Panc1 (cell line): ENCODE results near the gene SORT1. TPM values are rescaled to one million over a fixed set of nuclear protein-coding genes. Genes with fewer than 3 reads are reported as not detected.

Experiments used
- ATAC-seq: fragments of 200-7000 bp; cut with Tn5 transposase; 2 replicates; pipeline ENCODE4 v1.9.1; 2020; ENCODE audit warnings: mild to moderate bottlenecking, moderate library complexity
- BruUV-seq: library from RNA; stranded (reverse); fragments of 400-500 nt; replicated peaks from 2 replicates; lab custom pipeline; 2021; lab: Mats Ljungman, UMichigan
- CTCF ChIA-PET: fragments of 300-600 bp; sonication (Branson Sonifier 250); formaldehyde crosslinking; loops from one replicate; lab custom pipeline; 2022; ENCODE audit warnings: antibody characterized with exemption; lab: Charles Lee
- POLR2A ChIA-PET: fragments of 300-600 bp; sonication (Branson Sonifier 250); formaldehyde crosslinking; loops from one replicate; lab custom pipeline; 2022; ENCODE audit warnings: antibody characterized with exemption; lab: Charles Lee
- DNase-seq: peaks from one replicate; pipeline ENCODE4 v3.0.0-alpha.2; 2010; ENCODE audit warnings: low read depth, low spot score
- H3K27ac ChIP-seq: 2 replicates; pipeline ENCODE4 v1.5.1; 2011; ENCODE audit warnings: mild to moderate bottlenecking, low read length, inconsistent platforms
- H3K27me3 ChIP-seq: fragments of 200-500 bp; sonication (Bioruptor generic); 2 replicates; pipeline ENCODE4 v1.6.0; 2014; ENCODE audit warnings: low read length, inconsistent platforms; ENCODE audit not compliant: control insufficient read depth, insufficient read depth
- H3K36me3 ChIP-seq: fragments of 200-500 bp; sonication (Bioruptor generic); 2 replicates; pipeline ENCODE4 v1.5.1; 2014; ENCODE audit warnings: inconsistent platforms, mild to moderate bottlenecking, low read length, moderate library complexity; ENCODE audit not compliant: control insufficient read depth, insufficient read depth
- H3K4me1 ChIP-seq: 2 replicates; pipeline ENCODE4 v1.5.1; 2011; ENCODE audit warnings: inconsistent platforms, mild to moderate bottlenecking, low read length, moderate library complexity; ENCODE audit not compliant: control insufficient read depth, insufficient read depth
- H3K4me3 ChIP-seq, 2 experiments: 2 replicates each; pipeline ENCODE4 v1.5.1; 2011 to 2012; ENCODE audit warnings: low read depth in 2 of 2, low read length in 2 of 2, mild to moderate bottlenecking in 2 of 2, inconsistent platforms in 1 of 2, moderate library complexity in 1 of 2
- H3K9me3 ChIP-seq: fragments of 200-500 bp; sonication (Bioruptor generic); 2 replicates; pipeline ENCODE4 v1.5.1; 2014; ENCODE audit warnings: low read depth, mild to moderate bottlenecking, inconsistent platforms, low read length, moderate library complexity; ENCODE audit not compliant: control insufficient read depth, insufficient read depth
- POLR2AphosphoS5 ChIP-seq: IDR thresholded peaks from 2 replicates; pipeline ENCODE4 v1.6.1; 2012; ENCODE audit warnings: mild to moderate bottlenecking, low read depth, low read length, moderate library complexity
- SIN3A ChIP-seq: IDR thresholded peaks from 2 replicates; pipeline ENCODE4 v1.6.1; 2012; ENCODE audit warnings: low read depth, mild to moderate bottlenecking, low read length, moderate library complexity, borderline replicate concordance; ENCODE audit not compliant: insufficient read depth
- TCF7L2 ChIP-seq: IDR thresholded peaks from 2 replicates; pipeline ENCODE4 v1.6.1; 2011; ENCODE audit warnings: mild to moderate bottlenecking, low read depth, low read length, inconsistent platforms
- in situ Hi-C: cut with HindIII; loops from 2 replicates; pipeline ENCODE4 v1.10.0; 2016; ENCODE audit warnings: low sequenced_read_pairs, low pct_unique_long_range_greater_than_20kb
- intact Hi-C: fragments of 100-400 bp; cut with micrococcal nuclease; formaldehyde crosslinking; loops from one replicate; pipeline ENCODE4 v1.10.0; 2022; ENCODE audit not compliant: unreplicated experiment
- total RNA-seq: library from RNA; stranded (reverse); gene quantifications from one replicate; pipeline ENCODE4 v1.2.1, GENCODE V29; 2021; ENCODE audit not compliant: unreplicated experiment
- TF ChIP-seq, protein P1 (sequence below): fragments of 450-650 bp; IDR thresholded peaks from 2 replicates; pipeline ENCODE4 v1.5.1; 2017; ENCODE audit warnings: mild to moderate bottlenecking
- TF ChIP-seq, protein P2 (sequence below), 2 experiments: IDR thresholded peaks; 2 replicates each; pipeline ENCODE4 v1.6.1; 2011 to 2012; ENCODE audit warnings: low read depth in 2 of 2, control low read depth in 1 of 2, low read length in 1 of 2, mild to moderate bottlenecking in 1 of 2, moderate library complexity in 1 of 2; ENCODE audit not compliant: insufficient read depth in 1 of 2

SORT1 gene
- total RNA-seq, 1 experiment from 2014 or later: 25.1 TPM

DNA sequence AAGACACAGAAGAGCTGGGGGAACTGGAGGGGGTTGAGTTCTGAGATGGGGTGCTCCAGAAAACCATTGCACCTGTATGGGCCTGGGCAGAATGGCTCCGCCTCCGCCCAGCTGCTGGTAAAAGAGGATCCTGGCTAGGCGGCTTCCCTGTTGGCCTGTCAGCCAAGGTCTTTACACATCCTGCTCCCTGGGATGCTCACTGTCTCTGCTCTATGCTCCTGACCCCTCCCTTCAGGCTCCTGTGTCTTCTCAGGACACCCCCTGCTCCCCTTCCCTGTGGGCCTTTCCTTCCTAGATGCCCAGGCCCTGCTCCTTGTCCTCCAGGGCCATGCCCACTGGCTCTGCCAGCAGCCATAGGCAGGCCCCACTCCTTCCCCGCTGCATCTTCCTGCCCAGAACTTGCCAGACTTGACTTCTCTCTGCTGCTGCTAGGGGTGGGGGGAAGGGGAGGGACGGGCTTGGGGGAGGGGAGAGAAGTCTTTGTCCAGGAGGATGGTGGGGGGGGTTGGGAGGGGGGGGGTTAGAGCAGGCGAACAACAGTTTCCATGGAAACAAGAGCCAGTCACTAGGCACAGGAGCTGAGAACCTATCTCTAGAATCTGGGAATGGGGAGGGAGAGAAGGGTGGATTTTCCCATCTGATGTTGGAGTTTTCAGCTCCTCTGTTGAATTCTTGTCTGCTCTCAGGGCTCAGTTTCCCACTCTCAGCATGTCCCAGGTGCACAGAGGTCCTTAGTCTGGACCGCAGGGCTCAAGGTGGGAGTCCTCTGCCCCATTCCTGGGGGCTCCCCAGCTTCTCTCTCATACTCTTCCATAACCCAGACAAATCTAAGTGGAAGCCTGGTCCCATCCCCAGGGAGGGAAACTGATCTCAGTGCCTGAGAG, 137.8 kb downstream of the SORT1 start:
- Histone ChIP-seq H3K4me1 (no peaks in the 10 kb centered on the region), H3K27ac (no peak overlapping the region), H3K9me3 (no peaks in the 10 kb centered on the region), H3K27me3 (no peaks in the 10 kb centered on the region), H3K4me3 (no peak overlapping the region), H3K36me3 (no peaks in the 10 kb centered on the region)
- ChIA-PET POLR2A (no interaction called here), CTCF (no interaction called here)
- in situ Hi-C loops (no loop called here), intact Hi-C loops (loop anchor here (5.0 kb wide), 1 partner anchor 137 kb away; the partner anchor contains the start of gene SORT1)
- TF ChIP-seq POLR2AphosphoS5 (no peak), TCF7L2 (no peak), SIN3A (no peak)
- TF ChIP-seq, protein P1, sequence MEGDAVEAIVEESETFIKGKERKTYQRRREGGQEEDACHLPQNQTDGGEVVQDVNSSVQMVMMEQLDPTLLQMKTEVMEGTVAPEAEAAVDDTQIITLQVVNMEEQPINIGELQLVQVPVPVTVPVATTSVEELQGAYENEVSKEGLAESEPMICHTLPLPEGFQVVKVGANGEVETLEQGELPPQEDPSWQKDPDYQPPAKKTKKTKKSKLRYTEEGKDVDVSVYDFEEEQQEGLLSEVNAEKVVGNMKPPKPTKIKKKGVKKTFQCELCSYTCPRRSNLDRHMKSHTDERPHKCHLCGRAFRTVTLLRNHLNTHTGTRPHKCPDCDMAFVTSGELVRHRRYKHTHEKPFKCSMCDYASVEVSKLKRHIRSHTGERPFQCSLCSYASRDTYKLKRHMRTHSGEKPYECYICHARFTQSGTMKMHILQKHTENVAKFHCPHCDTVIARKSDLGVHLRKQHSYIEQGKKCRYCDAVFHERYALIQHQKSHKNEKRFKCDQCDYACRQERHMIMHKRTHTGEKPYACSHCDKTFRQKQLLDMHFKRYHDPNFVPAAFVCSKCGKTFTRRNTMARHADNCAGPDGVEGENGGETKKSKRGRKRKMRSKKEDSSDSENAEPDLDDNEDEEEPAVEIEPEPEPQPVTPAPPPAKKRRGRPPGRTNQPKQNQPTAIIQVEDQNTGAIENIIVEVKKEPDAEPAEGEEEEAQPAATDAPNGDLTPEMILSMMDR: no peak
- TF ChIP-seq, protein P2, sequence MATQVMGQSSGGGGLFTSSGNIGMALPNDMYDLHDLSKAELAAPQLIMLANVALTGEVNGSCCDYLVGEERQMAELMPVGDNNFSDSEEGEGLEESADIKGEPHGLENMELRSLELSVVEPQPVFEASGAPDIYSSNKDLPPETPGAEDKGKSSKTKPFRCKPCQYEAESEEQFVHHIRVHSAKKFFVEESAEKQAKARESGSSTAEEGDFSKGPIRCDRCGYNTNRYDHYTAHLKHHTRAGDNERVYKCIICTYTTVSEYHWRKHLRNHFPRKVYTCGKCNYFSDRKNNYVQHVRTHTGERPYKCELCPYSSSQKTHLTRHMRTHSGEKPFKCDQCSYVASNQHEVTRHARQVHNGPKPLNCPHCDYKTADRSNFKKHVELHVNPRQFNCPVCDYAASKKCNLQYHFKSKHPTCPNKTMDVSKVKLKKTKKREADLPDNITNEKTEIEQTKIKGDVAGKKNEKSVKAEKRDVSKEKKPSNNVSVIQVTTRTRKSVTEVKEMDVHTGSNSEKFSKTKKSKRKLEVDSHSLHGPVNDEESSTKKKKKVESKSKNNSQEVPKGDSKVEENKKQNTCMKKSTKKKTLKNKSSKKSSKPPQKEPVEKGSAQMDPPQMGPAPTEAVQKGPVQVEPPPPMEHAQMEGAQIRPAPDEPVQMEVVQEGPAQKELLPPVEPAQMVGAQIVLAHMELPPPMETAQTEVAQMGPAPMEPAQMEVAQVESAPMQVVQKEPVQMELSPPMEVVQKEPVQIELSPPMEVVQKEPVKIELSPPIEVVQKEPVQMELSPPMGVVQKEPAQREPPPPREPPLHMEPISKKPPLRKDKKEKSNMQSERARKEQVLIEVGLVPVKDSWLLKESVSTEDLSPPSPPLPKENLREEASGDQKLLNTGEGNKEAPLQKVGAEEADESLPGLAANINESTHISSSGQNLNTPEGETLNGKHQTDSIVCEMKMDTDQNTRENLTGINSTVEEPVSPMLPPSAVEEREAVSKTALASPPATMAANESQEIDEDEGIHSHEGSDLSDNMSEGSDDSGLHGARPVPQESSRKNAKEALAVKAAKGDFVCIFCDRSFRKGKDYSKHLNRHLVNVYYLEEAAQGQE (IDR thresholded peaks at IDR 0.05; ENCODE audit: insufficient read depth in 1 of 2, low read depth in 2 of 2, low read length in 1 of 2): no peak
- BruUV-seq: no TSS peak
- DNase-seq (no peak), ATAC-seq (no peak)

Other genes with a start within 250 kb of the SORT1 start
- 115 TPM for gene SARS1, start 184.0 kb downstream of the SORT1 start, total RNA-seq
- 4.1 TPM for gene CELSR2, start 148.4 kb downstream of the SORT1 start, total RNA-seq
- gene PSRC1, start 114.8 kb downstream of the SORT1 start, total RNA-seq: 40.6 TPM
- not detected for gene MYBPHL, start 90.9 kb downstream of the SORT1 start, total RNA-seq
- gene PSMA5, start 28.5 kb upstream of the SORT1 start, total RNA-seq: 118 TPM
- 0.74 TPM for gene SYPL2, start 68.6 kb upstream of the SORT1 start, total RNA-seq
- 4.9 TPM for gene ATXN7L2, start 86.0 kb upstream of the SORT1 start, total RNA-seq
- 4.5 TPM for gene CYB561D1, start 96.2 kb upstream of the SORT1 start, total RNA-seq
- 0.64 TPM for gene AMIGO1, start 111.8 kb upstream of the SORT1 start, total RNA-seq
- gene GPR61, start 142.0 kb upstream of the SORT1 start, total RNA-seq: not detected
- 6.4 TPM for gene GNAI3, start 150.7 kb upstream of the SORT1 start, total RNA-seq
- gene GNAT2, start 221.7 kb upstream of the SORT1 start, total RNA-seq: 0.44 TPM
- 85.8 TPM for gene AMPD2, start 221.9 kb upstream of the SORT1 start, total RNA-seq